Posterior cingulate gyrus (tissue), 11 donors: ENCODE data around the gene AFF1.
"Not testable (repeated sequence)": the region's sequence is repeated elsewhere in the genome, so short reads cannot be mapped to it uniquely, and the experiment has no call there.

Experiments
- DNase-seq, 10 donors: peaks; one replicate each; pipeline versions ENCODE4 v3.0.0 to v3.0.0-alpha.2; 2020 to 2021; ENCODE audit warnings: mixed read lengths in 3 of 10
- intact Hi-C: fragments of 100-400 bp; cut with DNase I; formaldehyde crosslinking; loops from one replicate; pipeline ENCODE4 v1.15.1; 2023

The AFF1 gene

GRCh38 chr4:87029356-87029755 lies 94.5 kb downstream of the AFF1 start:
- intact Hi-C loops: no loop called here
- DNase-seq: no peak

DNA sequence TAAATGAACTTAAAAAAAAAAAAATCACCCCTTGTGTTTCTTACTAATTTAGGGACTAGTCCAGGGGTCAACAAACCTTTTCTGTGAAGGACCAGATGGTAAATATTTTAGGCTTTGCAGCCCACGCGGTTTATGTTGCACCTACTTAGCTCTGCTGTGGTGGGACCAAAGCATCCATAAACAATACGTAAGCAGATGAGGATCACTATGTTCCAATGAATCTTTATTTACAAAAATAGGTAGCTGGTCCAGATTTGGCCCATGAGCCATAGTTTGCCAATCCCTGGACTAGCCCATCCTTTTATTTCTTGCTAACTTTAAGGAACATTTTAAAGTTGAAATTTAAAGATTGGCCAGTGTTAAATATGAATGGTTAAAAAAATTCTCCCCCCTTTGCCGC lies 95.3 kb downstream of the AFF1 start:
- intact Hi-C loops: no loop called here

DNA sequence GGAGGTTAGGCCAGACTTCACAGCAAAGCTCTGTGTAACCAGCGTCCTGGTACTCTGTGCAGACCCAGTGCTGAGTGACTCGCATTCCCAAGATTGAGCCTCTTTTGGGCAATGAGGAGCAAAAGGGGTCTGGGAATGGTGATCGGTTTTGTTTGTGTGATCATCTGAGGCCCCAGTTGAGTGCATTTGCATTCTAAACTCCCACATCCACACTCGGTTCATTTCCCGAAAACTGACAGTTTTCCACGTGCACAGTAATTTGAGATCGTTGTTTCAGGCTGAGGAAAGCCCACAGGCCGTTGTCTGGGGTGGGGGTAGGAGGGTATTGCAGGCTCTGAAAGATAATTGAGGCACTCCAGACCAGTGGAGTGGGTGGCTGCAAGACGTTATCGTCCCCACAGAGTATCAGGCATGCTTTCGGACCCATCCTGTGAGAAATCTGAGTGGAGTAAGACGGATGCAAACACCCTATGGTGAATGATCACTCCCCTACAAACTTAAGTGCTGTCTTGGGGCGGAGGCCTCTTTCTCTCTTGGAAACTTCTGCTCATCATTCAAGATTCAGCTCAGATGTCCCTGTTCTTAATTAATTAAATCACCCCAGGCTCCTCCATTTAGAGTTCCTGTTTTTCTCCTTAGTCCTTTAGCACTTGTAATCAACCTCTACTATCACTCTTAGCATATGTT lies 96.1 kb downstream of the AFF1 start:
- intact Hi-C loops: no loop called here
- no peak for DNase-seq

More for the DNA sequence above, 95.3 kb downstream of the AFF1 start:
- DNase-seq: no peak

DNA sequence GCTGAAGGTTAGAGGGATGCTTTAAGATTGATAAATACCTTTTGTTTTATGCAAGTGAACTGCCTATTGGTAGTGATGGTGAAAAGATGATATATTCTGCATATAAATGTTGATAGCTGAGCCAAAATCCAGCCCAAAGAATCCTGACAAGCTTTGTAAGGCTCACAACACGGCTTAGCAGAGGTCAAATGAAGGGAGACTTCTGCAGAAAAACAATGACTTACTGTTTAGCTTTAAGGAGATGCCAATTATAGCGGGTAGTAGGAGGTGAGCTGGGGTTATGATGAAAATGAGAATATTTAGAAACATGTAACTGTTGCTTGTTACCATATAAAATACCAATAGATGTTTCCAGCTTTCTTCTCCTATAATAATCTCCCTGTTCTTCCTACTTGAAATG lies 97.1 kb downstream of the AFF1 start:
- intact Hi-C loops: loop anchor here (2.0 kb wide), 1 partner anchor 25 kb away; no protein-coding TSS in a partner anchor

DNA sequence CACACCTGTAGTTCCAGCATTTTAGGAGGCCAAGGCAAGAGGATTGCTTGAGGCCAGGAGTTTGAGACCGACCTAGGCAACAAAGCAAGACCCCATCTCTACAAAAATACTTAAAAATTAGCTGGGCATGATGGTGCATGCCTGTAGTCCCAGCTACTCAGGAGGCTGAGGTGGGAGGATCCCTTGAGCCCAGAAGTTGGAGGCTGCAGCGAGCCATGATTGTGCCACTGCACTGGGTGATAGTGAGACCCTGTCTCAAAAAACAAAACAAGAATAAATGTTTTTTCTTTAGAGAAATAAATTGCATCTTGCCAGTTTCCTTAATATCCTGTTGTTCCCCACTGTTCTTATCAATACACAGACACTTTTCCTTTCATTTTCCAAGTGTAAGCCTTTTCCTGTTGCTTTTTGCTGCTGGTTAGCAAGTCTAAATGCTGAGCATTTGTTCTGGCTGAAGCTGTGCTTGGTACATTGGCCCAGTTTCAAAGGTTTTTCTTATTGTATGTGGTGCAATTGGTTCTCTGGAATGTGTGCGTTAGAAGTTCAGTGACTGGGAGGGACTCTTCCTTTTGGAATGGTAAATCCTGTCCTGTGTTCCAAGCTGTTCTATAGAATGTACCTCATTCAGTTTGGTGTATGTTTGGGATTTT lies 98.2 kb downstream of the AFF1 start:
- DNase-seq: no peak
- intact Hi-C loops: loop anchor here (2.0 kb wide), 1 partner anchor 26 kb away; no protein-coding TSS in a partner anchor

More for the DNA sequence above, 97.1 kb downstream of the AFF1 start:
- DNase-seq: no peak

- no peak for DNase-seq
- intact Hi-C loops: loop anchor here (2.0 kb wide), 1 partner anchor 27 kb away; no protein-coding TSS in a partner anchor
These were observed 99.1 kb downstream of the AFF1 start for GRCh38 chr4:87033902-87034301.

DNA sequence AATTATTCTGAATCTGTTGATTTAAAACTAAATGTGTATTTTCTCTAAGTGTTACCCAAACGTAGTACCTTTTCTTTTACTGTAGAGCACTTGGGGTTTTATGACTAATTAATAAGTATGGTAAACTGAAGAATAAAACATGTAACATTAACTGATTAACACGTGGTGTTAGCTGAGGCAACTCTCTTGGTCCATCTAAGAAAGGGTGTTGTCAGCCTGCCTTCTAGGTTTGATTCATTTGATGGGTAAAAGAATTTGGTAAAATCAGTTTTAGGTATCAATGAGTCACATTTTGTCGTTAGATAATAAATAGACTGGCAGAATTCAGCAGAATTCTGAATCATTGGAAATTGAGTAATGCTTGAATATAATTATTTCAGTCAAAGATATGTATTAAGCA lies 99.7 kb downstream of the AFF1 start:
- no peak for DNase-seq
- intact Hi-C loops: no loop called here

DNA sequence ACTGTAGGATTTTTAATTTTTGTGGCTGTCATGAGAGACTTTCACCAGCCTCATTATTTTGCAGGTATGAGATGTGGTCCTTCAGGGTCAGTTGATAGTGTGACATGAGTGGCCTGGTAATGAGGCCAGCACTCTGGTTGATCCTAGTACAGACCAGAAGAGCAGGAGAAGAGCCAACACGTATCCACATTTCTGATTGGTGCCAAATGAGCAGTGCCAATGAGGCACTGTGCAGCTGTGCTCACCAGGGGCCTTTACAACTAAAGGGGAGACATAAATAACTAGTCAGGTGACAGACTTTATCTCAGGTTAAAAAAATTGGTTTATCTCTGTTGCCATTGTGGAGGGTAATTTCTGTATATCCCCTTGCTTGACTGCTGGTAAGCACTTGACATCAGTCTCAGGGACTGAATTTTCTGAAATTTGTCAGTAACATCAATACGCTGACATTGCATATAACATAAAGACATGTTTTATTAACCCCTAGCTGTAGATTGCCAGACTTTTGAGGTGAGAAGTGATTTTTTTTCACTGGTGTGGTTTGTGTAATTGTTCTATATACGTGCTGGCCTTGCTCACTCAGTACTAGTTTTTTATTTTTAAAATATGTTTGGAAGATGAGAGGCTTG lies 101.2 kb downstream of the AFF1 start:
- intact Hi-C loops: loop anchor here (5.0 kb wide), 1 partner anchor 41 kb away; no protein-coding TSS in a partner anchor
- DNase-seq: no peak

GRCh38 chr4:87036713-87037112 lies 101.9 kb downstream of the AFF1 start:
- intact Hi-C loops: loop anchor here (5.0 kb wide), 1 partner anchor 41 kb away; no protein-coding TSS in a partner anchor
- DNase-seq: no peak

DNA sequence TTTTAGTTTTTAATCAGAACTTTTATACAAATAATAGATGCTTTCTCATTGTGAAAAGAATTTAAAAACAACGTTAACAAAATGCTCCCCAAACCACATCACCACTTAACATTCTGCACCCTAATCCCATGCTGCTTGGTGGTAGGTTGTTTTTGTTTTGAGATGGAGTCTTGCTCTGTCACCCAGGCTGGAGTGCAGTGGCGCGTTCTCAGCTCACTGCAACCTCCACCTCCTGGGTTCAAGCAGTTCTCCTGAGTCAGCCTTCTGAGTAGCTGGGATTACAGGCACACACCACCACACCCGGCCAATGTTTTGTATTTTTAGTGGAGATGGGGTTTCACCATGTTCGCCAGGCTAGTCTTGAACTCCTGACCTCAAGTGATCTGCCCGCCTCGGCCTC lies 102.4 kb downstream of the AFF1 start:
- not testable (repeated sequence) for DNase-seq
- intact Hi-C loops: loop anchor here (5.0 kb wide), 1 partner anchor 40 kb away; no protein-coding TSS in a partner anchor

GRCh38 chr4:87037671-87038334 lies 103.0 kb downstream of the AFF1 start:
- intact Hi-C loops: loop anchor here (5.0 kb wide), 1 partner anchor 39 kb away; no protein-coding TSS in a partner anchor
- DNase-seq: no peak

GRCh38 chr4:87038837-87039615 lies 104.2 kb downstream of the AFF1 start:
- peak; percentile 54 to 95 (median 68) for DNase-seq
- intact Hi-C loops: loop anchor here (5.0 kb wide), 1 partner anchor 38 kb away; no protein-coding TSS in a partner anchor

DNA sequence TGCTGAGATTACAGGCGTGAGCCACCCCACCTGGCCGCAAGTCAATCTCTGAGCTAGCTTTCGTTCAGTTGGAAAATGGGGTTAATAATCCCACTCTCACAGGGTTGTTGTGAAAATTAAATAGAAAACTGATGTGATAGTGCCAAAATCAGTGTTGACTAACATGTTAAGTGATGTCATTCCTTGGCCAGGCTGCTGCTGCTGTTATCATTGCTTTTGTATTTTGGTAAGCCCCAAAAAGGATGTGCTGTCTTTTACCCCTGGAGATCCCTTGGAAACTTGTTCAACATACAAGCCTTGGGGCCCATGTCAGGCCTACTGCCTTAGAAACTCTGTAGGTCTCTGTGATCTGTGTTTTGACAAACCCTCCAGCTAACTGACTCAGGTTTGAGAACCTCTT lies 106.3 kb downstream of the AFF1 start:
- intact Hi-C loops: no loop called here
- no peak for DNase-seq

DNA sequence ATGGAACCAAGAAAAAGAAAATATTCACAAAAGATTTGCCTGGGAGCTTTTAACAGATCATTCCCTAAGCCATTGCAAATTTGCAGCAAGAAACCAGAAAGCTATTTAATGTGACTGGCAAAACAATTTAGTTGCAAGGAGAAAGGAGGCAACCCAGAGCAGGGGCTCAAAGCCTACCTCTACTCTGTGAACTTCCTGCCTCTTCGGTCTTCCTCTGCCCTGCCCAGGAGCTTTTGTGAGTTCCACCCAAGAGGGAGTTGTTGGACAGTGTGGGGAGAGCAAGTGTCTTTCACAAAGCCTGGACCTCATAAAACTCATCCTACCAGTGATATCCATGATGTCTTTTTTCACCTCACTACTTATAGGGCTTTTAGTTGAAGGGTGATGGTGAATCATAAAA lies 107.4 kb downstream of the AFF1 start:
- intact Hi-C loops: no loop called here
- no peak for DNase-seq

DNA sequence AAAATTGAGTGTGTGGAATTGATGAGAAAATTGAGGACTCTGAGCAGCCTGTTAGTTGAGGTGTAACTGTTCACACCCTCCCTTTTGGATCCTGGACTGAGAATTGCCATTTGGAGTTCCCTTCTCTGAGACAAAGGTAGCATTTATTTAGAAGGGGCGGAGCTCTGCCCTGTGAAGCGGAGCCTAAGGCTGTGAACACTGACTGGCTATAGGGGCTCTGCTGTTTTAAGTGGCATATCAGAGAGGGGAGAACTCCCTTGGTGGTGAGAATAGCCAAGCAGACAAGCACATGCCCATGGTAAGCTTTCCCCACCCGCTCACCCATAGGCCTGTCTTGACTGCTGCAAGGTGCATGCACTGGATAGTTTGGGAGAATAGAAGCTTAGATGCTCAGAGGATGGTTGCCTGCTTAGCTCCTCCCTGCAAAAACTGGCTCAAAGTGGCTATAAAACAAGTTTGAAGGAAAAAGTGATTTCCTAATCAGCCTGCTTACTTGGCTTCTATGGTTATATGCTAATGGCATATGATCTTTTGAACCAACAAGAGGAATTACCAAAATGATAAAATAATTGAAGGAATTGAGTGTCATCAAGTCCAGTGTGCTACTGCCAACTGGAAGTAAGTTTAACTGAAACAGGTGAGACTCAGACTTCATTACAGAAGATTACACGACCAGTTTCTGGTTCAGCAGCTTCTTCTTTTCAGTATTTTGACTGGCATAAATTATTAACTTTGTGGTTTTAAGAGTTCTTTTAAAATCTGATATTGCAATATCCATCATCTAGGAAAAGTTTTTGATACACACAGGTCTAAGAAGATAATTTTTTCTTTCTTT lies 108.4 kb downstream of the AFF1 start:
- DNase-seq: no peak
- intact Hi-C loops: no loop called here

DNA sequence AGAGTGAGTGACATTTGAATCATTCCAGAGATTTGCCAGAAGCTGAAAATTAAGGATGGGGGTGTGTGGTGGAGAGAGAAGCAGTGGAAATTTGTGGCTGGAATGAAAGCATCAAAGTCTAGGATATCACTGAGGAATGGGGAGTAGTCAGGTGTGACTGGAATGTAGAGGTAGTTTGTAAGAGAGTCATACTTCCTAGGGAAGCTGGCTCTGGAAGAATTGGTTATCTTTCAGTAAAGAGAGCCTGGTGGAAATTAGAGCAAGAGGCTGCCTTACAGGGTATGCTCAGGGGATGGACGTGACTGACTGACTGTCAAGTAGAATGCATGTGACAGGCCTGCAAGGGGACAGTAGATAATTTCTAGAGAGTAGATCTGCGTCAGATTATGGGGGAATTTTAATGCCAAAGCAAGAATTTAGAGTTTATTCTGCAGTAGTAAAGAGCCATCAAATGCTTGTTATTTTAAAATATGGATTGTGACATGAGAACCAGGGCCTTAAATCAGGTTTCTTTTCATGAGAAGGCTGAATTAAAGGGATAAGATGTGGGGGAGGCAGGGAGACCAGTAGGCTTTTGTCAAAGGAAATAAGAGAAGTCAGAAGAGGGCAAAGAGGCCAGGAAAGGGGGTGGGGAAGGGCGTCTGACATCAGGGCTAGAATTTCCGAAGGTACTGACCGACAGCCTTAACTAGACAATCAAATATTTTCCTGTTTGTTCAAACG lies 109.9 kb downstream of the AFF1 start:
- intact Hi-C loops: no loop called here

DNA sequence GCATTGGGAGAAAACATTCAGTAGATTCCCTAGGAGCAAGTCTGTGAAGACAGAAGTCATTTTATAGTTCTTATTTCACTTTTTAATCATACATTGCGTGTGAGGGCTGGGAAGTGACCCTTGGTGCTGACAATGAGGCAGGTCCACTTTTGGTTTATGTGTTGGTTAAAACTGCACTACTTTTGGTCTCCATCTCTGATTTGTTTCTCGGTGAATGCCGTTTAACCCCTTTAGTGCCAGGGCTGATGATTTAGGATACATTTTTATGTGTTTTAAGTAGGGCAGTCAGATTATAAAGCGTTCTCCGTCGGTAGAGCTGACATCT lies 110.4 kb downstream of the AFF1 start:
- intact Hi-C loops: no loop called here
- DNase-seq: no peak

More for the DNA sequence above, 109.9 kb downstream of the AFF1 start:
- no peak for DNase-seq

- intact Hi-C loops: no loop called here
- no peak for DNase-seq
These were observed 110.8 kb downstream of the AFF1 start for GRCh38 chr4:87045659-87046058.
